ENCODE results near the gene OXNAD1. TPM values are rescaled to one million over a fixed set of nuclear protein-coding genes. Genes with fewer than 3 reads are reported as not detected.

The OXNAD1 gene
- total RNA-seq, 6 experiments from 2014 or later: 8.1 to 27.2 (median 16.2) TPM

DNA sequence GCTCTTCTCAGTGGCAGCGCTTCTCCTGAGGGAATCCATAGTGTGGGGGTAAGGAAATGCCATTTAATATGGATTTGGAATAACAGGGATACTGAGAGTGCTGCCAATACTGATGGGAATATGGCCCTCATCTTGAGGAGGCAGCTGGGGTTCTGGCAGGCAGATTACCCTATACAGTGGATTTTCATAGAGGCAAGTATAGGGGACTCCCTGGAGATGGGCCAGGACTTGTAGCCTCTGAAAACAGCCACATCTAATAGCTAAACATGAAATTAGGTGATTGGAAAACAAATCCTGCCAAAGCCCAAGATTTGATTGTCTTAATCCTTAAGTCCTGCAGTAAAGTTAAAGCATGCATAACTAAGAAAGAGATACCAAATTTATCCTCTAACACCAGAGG lies 31.2 kb upstream of the OXNAD1 start:
- WGBS (ENCODE audit: insufficient coverage, low coverage, low lambda C conversion rate, missing lambda C conversion rate): 90% methylated on average over 1 of the region's 1 CpG
- no peak for ATAC-seq
- intact Hi-C loops (cut with DNase I): no loop called here
- Histone ChIP-seq H3K4me3 (no peak overlapping the region), H3K36me3 (no peaks in the 10 kb centered on the region), H3K27me3 (no peaks in the 10 kb centered on the region), H3K9me3 (no peaks in the 10 kb centered on the region), H3K4me1 (peaks cover 0 to 26% (median 0%) of the 10 kb centered on the region in 4 donors), H3K27ac (no peak overlapping the region)
- TF ChIP-seq, protein P1, sequence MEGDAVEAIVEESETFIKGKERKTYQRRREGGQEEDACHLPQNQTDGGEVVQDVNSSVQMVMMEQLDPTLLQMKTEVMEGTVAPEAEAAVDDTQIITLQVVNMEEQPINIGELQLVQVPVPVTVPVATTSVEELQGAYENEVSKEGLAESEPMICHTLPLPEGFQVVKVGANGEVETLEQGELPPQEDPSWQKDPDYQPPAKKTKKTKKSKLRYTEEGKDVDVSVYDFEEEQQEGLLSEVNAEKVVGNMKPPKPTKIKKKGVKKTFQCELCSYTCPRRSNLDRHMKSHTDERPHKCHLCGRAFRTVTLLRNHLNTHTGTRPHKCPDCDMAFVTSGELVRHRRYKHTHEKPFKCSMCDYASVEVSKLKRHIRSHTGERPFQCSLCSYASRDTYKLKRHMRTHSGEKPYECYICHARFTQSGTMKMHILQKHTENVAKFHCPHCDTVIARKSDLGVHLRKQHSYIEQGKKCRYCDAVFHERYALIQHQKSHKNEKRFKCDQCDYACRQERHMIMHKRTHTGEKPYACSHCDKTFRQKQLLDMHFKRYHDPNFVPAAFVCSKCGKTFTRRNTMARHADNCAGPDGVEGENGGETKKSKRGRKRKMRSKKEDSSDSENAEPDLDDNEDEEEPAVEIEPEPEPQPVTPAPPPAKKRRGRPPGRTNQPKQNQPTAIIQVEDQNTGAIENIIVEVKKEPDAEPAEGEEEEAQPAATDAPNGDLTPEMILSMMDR (IDR thresholded peaks at IDR 0.05): no peak
- no peak for TF ChIP-seq POLR2A (IDR thresholded peaks at IDR 0.05)
- no peak for DNase-seq

- no peaks in the 10 kb centered on the region for H3K9me3 ChIP-seq
- no peaks in the 10 kb centered on the region for H3K27me3 ChIP-seq
- H3K4me3 ChIP-seq: no peak overlapping the region
- peaks cover 0 to 31% (median 0%) of the 10 kb centered on the region in 4 donors for H3K4me1 ChIP-seq
- H3K36me3 ChIP-seq: no peaks in the 10 kb centered on the region
- intact Hi-C loops (cut with DNase I): no loop called here
- DNase-seq: no peak
- no peak overlapping the region for H3K27ac ChIP-seq
- ATAC-seq: no peak
- no peak for TF ChIP-seq POLR2A (IDR thresholded peaks at IDR 0.05)
- TF ChIP-seq, protein P1 (IDR thresholded peaks at IDR 0.05): no peak
- WGBS (ENCODE audit: insufficient coverage, low coverage, low lambda C conversion rate, missing lambda C conversion rate): 92% methylated on average over 2 of the region's 2 CpGs
Observed at GRCh38 chr3:16234281-16234680, 30.7 kb upstream of the OXNAD1 start.

DNA sequence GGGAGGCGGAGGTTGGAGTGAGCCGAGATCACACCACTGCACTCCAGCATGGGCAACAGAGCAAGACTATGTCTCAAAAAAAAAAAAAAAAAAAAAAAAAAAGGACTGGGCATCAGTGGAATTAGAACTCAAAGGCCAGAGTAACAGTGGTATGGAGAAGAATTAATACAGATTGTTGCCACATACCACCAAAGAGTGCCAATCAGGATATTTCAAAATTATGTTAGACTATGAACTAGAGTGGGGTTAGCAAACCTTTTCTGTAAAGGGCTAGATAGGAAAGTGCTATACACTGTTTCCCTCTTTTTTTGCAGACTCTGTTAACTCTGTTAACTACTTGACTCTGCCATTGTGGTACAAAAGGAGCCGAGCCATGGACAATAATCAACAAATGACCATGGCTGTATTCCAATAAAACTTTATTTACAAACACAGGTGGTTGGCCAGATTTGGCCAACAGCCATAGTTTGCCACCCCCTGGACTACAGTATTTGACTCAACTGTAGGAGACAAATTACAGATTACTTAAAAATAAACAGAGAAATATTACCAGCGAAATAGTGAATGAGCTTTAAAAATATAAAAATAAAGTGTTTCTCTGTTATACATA lies 28.9 kb upstream of the OXNAD1 start:
- no peaks in the 10 kb centered on the region for H3K36me3 ChIP-seq
- no peaks in the 10 kb centered on the region for H3K9me3 ChIP-seq
- peak overlapping the region in 1 of 3 donors; percentile 27 for H3K27ac ChIP-seq
- no peak for TF ChIP-seq POLR2A (IDR thresholded peaks at IDR 0.05)
- TF ChIP-seq, protein P1 (IDR thresholded peaks at IDR 0.05): no peak
- peaks cover 0 to 48% (median 0%) of the 10 kb centered on the region in 4 donors for H3K4me1 ChIP-seq
- H3K4me3 ChIP-seq: no peak overlapping the region
- DNase-seq (no peak), ATAC-seq (peak in 3 of 4 donors; percentile 31 to 76 (median 61))
- H3K27me3 ChIP-seq: no peaks in the 10 kb centered on the region
- WGBS (ENCODE audit: insufficient coverage, low coverage, low lambda C conversion rate, missing lambda C conversion rate): 71% methylated on average over 4 of the region's 4 CpGs
- intact Hi-C loops (cut with DNase I): no loop called here

DNA sequence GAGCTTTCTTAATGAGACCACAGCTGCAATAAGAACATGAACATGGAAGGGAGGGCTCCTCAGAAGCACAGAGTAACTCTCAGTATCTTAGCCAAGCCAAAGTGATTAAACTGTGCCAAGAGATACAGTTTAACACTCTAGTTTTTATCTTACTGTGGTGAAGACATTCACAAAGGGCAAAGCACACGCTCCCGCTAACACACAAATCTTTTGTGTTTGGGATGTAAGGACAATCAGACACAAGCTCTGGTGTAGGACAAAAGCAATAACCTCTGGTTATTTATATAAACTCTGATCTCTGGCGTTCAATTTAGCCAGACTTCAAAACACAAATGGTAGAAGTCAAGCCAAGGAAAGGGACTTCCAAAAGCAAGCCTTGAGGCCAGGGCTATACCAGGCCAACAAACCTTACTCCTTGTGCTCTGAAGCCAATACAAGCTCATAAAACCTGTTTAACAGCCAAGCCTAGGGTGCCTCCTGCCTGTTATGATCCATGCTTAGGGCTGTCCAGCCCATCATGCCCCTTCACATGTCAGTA lies 28.1 kb upstream of the OXNAD1 start:
- peaks cover 0 to 56% (median 0%) of the 10 kb centered on the region in 4 donors for H3K4me1 ChIP-seq

DNA sequence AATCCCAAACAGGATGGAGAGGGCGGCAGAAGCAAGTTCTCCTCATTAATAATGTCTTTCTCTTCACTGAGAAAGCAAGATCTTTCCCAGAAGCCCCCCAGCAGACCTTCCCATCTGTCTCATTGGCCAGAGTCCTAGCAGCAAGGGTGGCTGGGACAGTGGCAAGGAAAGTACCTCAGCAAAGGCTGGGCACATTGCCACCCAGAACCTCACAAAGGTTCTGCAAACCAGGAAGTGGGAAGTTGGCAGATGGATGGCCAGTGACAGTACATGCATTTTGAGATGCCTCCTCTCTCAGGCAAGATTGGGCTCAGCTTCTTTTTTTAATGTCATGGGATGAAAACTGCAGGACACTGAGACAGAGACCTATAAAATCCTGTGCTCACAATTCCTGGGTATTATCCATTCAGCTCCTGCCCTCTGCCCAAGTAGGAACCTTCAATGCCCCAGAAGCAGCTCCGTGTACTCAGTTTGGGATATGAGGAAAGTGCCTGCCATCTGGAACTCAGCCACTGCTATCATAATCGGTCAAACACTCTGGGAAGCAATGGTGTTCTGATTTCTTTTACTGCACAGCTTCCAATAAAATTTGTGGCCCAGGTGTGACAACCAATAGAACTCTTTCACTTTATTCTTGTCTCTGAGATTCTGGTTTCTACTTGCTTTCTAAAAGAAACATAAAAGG lies 25.8 kb upstream of the OXNAD1 start:
- peak overlapping the region in 2 of 3 donors; percentile 35 to 50 for H3K27ac ChIP-seq
- WGBS (ENCODE audit: insufficient coverage, low coverage, low lambda C conversion rate, missing lambda C conversion rate): 45% methylated on average over 3 of the region's 3 CpGs
- no peaks in the 10 kb centered on the region for H3K36me3 ChIP-seq
- TF ChIP-seq POLR2A (IDR thresholded peaks at IDR 0.05): no peak
- TF ChIP-seq, protein P1 (IDR thresholded peaks at IDR 0.05): no peak
- no peaks in the 10 kb centered on the region for H3K27me3 ChIP-seq
- H3K4me3 ChIP-seq: no peak overlapping the region
- H3K4me1 ChIP-seq: peaks cover 0 to 59% (median 0%) of the 10 kb centered on the region in 4 donors
- DNase-seq: peak in 2 of 3 donors; percentile 63 to 80
- peak in 3 of 4 donors; percentile 60 to 71 (median 65) for ATAC-seq
- no peaks in the 10 kb centered on the region for H3K9me3 ChIP-seq
- intact Hi-C loops (cut with DNase I): no loop called here

More for the DNA sequence above, 28.1 kb upstream of the OXNAD1 start:
- intact Hi-C loops (cut with DNase I): no loop called here
- Histone ChIP-seq H3K36me3 (no peaks in the 10 kb centered on the region), H3K27me3 (no peaks in the 10 kb centered on the region), H3K27ac (peak overlapping the region in 1 of 3 donors; percentile 27), H3K9me3 (no peaks in the 10 kb centered on the region), H3K4me3 (no peak overlapping the region)
- DNase-seq (no peak), ATAC-seq (peak in 1 of 4 donors; percentile 4)
- no peak for TF ChIP-seq POLR2A (IDR thresholded peaks at IDR 0.05)
- WGBS (ENCODE audit: insufficient coverage, low coverage, low lambda C conversion rate, missing lambda C conversion rate): 63% methylated on average over 3 of the region's 3 CpGs

Measured in right lobe of liver (tissue), 6 donors.